GM18870 (cell line): ENCODE measurements around the gene FASTK.
"Not testable (repeated sequence)": the region's sequence is repeated elsewhere in the genome, so short reads cannot be mapped to it uniquely, and the experiment has no call there.

Source experiments
- ATAC-seq: cut with Tn5 transposase; IDR thresholded peaks from one replicate; pipeline ENCODE4 v1.9.1; 2021; ENCODE audit warnings: moderate library complexity; ENCODE audit not compliant: unreplicated experiment

Gene FASTK

GRCh38 chr7:151053751-151054150, 26.9 kb downstream of the FASTK start:
- ATAC-seq, result no peak

GRCh38 chr7:151053096-151053495, 27.5 kb downstream of the FASTK start:
- ATAC-seq, result no peak

GRCh38 chr7:151051108-151051507, 29.5 kb downstream of the FASTK start:
- ATAC-seq, result no peak

GRCh38 chr7:151048911-151049463, 31.6 kb downstream of the FASTK start:
- no peak for ATAC-seq

GRCh38 chr7:151047976-151048815, 32.4 kb downstream of the FASTK start, which contains the start of gene ASIC3:
TSS of gene ASIC3 (plus strand) at chr7:151048531. CDS start at chr7:151048886, 355 bp downstream.
- no peak for ATAC-seq

GRCh38 chr7:151046603-151047573, 33.7 kb downstream of the FASTK start:
- ATAC-seq, result no peak

- ATAC-seq, result no peak
Observed at GRCh38 chr7:151045967-151046366, 34.6 kb downstream of the FASTK start.

- no peak for ATAC-seq
Observed at GRCh38 chr7:151045262-151045661, 35.3 kb downstream of the FASTK start.

GRCh38 chr7:151043959-151044358, 36.6 kb downstream of the FASTK start:
- no peak for ATAC-seq

GRCh38 chr7:151043449-151043848, 37.2 kb downstream of the FASTK start:
- not testable (repeated sequence) for ATAC-seq

- no peak for ATAC-seq
Observed at GRCh38 chr7:151040616-151041375, 39.8 kb downstream of the FASTK start.

GRCh38 chr7:151039850-151040548, 40.6 kb downstream of the FASTK start:
- ATAC-seq, result no peak

- ATAC-seq, result no peak
Observed at GRCh38 chr7:151038951-151039849, 41.4 kb downstream of the FASTK start.

- ATAC-seq, result no peak
Observed at GRCh38 chr7:151035902-151036301, 44.7 kb downstream of the FASTK start.

- ATAC-seq, result no peak
Observed at GRCh38 chr7:151035026-151035717, 45.4 kb downstream of the FASTK start.

GRCh38 chr7:151034312-151035025, 46.1 kb downstream of the FASTK start:
- no peak for ATAC-seq

GRCh38 chr7:151033864-151034249, 46.8 kb downstream of the FASTK start:
- no peak for ATAC-seq
